Measurements from ENCODE around the gene HCFC1R1. TPM values are rescaled to one million over a fixed set of nuclear protein-coding genes. Genes with fewer than 3 reads are reported as not detected.
A peak's percentile ranks its signal among the peaks of the same experiment; 100 is the strongest.

The HCFC1R1 gene
- total and polyA plus RNA-seq, 2 experiments from 2014 or later: 30.2 to 192 TPM

GRCh38 chr16:3025032-3026002 is 1.6 kb upstream of the HCFC1R1 start:
- Histone ChIP-seq H2AFZ (no peak overlapping the region), H3K4me3 (peak overlapping the region; percentile 85; the same call in 1 of the 2 replicates), H3K79me2 (replicated peaks; ENCODE audit: insufficient read depth) (peaks cover 17% of the 10 kb centered on the region; the same call in 1 of the 2 replicates), H3K27me3 (ENCODE audit: insufficient read depth) (peaks cover 13% of the 10 kb centered on the region), H3K4me1 (ENCODE audit: insufficient read depth) (peaks cover 37% of the 10 kb centered on the region), H3K9me2 (ENCODE audit: insufficient read depth) (no peaks in the 10 kb centered on the region), H3K36me3 (ENCODE audit: insufficient read depth) (no peaks in the 10 kb centered on the region), H3K27ac (ENCODE audit: low read depth) (no peak overlapping the region), H3K4me2 (peak overlapping the region; percentile 97; the same call in 1 of the 2 replicates), H3F3A (replicated peaks; ENCODE audit: low read depth) (peaks cover 62% of the 10 kb centered on the region), H4K20me1 (replicated peaks; ENCODE audit: insufficient read depth) (peaks cover 20% of the 10 kb centered on the region)
- DNase-seq (ENCODE audit: low spot score) (no peak), ATAC-seq (no peak)
- H3K27me3 Mint-ChIP-seq (ENCODE audit: insufficient read depth, low read depth, poor library complexity): peaks cover 39% of the 10 kb centered on the region
- TF ChIP-seq EZH2 (IDR thresholded peaks at IDR 0.05; ENCODE audit: low read depth, unreplicated experiment): no peak
- TF ChIP-seq ZNF331 (CRISPR knock-in tag; IDR thresholded peaks at IDR 0.05; ENCODE audit: low read depth): no peak
- no peak for TF ChIP-seq ZNF114 (CRISPR knock-in tag; IDR thresholded peaks at IDR 0.05)
- no peak for TF ChIP-seq REST (IDR thresholded peaks at IDR 0.05; ENCODE audit: unreplicated experiment)
- no peak for TF ChIP-seq JUNB (IDR thresholded peaks at IDR 0.05; ENCODE audit: unreplicated experiment)
- TF ChIP-seq ETS1 (IDR thresholded peaks at IDR 0.05): no peak
- no peaks in the 10 kb centered on the region; the same call in 1 of the 3 replicates for H3K9me3 Mint-ChIP-seq
- H3K27ac Mint-ChIP-seq: no peak overlapping the region
- peaks cover 55% of the 10 kb centered on the region for H3K36me3 Mint-ChIP-seq (ENCODE audit: low read depth)
- peak overlapping the region; percentile 96; the same call in 1 of the 3 replicates for H3K4me3 Mint-ChIP-seq
- H3K4me1 Mint-ChIP-seq: peaks cover 34% of the 10 kb centered on the region

- peak; percentile 66 for DNase-seq (ENCODE audit: low spot score)
- H3K4me1 ChIP-seq (ENCODE audit: insufficient read depth): peaks cover 37% of the 10 kb centered on the region
- H3K79me2 ChIP-seq (replicated peaks; ENCODE audit: insufficient read depth): peaks cover 17% of the 10 kb centered on the region; the same call in 1 of the 2 replicates
- no peaks in the 10 kb centered on the region for H3K36me3 ChIP-seq (ENCODE audit: insufficient read depth)
- TF ChIP-seq CTCF (conservative IDR thresholded peaks at IDR 0.05; ENCODE audit: low read depth in 2 of 2): no peak
- TF ChIP-seq ZNF331 (CRISPR knock-in tag; IDR thresholded peaks at IDR 0.05; ENCODE audit: low read depth): no peak
- no peak for TF ChIP-seq REST (IDR thresholded peaks at IDR 0.05; ENCODE audit: unreplicated experiment)
- no peak for TF ChIP-seq EZH2phosphoT487 (IDR thresholded peaks at IDR 0.05; ENCODE audit: unreplicated experiment)
- no peak for TF ChIP-seq POLR2AphosphoS5 (IDR thresholded peaks at IDR 0.05; ENCODE audit: low read depth)
- no peak for TF ChIP-seq STAT1 (IDR thresholded peaks at IDR 0.05; ENCODE audit: unreplicated experiment)
- no peak for TF ChIP-seq ETS1 (IDR thresholded peaks at IDR 0.05)
- no peak for TF ChIP-seq CREB1 (CRISPR knock-in tag; IDR thresholded peaks at IDR 0.05; ENCODE audit: low read depth)
- no peak for TF ChIP-seq ZNF114 (CRISPR knock-in tag; IDR thresholded peaks at IDR 0.05)
- ATAC-seq: no peak
- no peaks in the 10 kb centered on the region; the same call in 1 of the 2 replicates for H3K27me3 ChIP-seq (ENCODE audit: insufficient read depth)
- peak overlapping the region; percentile 97 for H3K4me2 ChIP-seq
- Mint-ChIP-seq H3K36me3 (ENCODE audit: low read depth) (peaks cover 44% of the 10 kb centered on the region), H3K27me3 (ENCODE audit: insufficient read depth, low read depth, poor library complexity) (peaks cover 45% of the 10 kb centered on the region), H3K4me3 (peak overlapping the region; percentile 96), H3K9me3 (no peaks in the 10 kb centered on the region; the same call in 1 of the 3 replicates), H3K4me1 (peaks cover 31% of the 10 kb centered on the region), H3K27ac (peak overlapping the region; percentile 98)
- no peak overlapping the region for H2AFZ ChIP-seq
- H3F3A ChIP-seq (replicated peaks; ENCODE audit: low read depth): peaks cover 61% of the 10 kb centered on the region
- no peaks in the 10 kb centered on the region for H3K9me2 ChIP-seq (ENCODE audit: insufficient read depth)
- peak overlapping the region; percentile 85 for H3K4me3 ChIP-seq
- peaks cover 20% of the 10 kb centered on the region for H4K20me1 ChIP-seq (replicated peaks; ENCODE audit: insufficient read depth)
- peak overlapping the region; percentile 99 for H3K27ac ChIP-seq (ENCODE audit: low read depth)
These were observed 400 bp downstream of the HCFC1R1 start for GRCh38 chr16:3023415-3023668.

Measured in GM23338 (cell line).